Liver (tissue), 9 donors: Measurements from ENCODE around the gene ACACA. TPM values are rescaled to one million over a fixed set of nuclear protein-coding genes. Genes with fewer than 3 reads are reported as not detected.

Source experiments
- DNase-seq: peaks from one replicate; pipeline ENCODE4 v3.0.0-alpha.2; 2017; ENCODE audit warnings: low spot score
- H3K27ac ChIP-seq, 2 donors: one replicate each; pipeline ENCODE4 v1.7.0; 2013; ENCODE audit warnings: inconsistent platforms in 2 of 2, low read length in 2 of 2, control low read depth in 1 of 2, low read depth in 1 of 2, mild to moderate bottlenecking in 1 of 2
- H3K27me3 ChIP-seq, 4 donors: one replicate each; pipeline versions ENCODE4 v1.6.1 to v1.7.0; 2013; ENCODE audit warnings: low read length in 3 of 4, inconsistent platforms in 1 of 4, mild to moderate bottlenecking in 1 of 4, moderate library complexity in 1 of 4; ENCODE audit not compliant: control insufficient read depth in 4 of 4, insufficient read depth in 4 of 4
- H3K36me3 ChIP-seq, 4 donors: one replicate each; pipeline versions ENCODE4 v1.6.1 to v1.7.0; 2013; ENCODE audit warnings: low read length in 3 of 4, mild to moderate bottlenecking in 3 of 4, low read depth in 1 of 4, moderate library complexity in 1 of 4; ENCODE audit not compliant: control insufficient read depth in 4 of 4, insufficient read depth in 3 of 4
- H3K4me1 ChIP-seq, 4 donors: one replicate each; pipeline versions ENCODE4 v1.6.1 to v1.7.0; 2013; ENCODE audit warnings: low read length in 3 of 4, mild to moderate bottlenecking in 3 of 4, moderate library complexity in 1 of 4; ENCODE audit not compliant: control insufficient read depth in 4 of 4, insufficient read depth in 4 of 4
- H3K4me3 ChIP-seq, 3 donors: one replicate each; pipeline versions ENCODE4 v1.6.1 to v1.7.0; 2013; ENCODE audit warnings: low read length in 3 of 3, control low read depth in 1 of 3, low read depth in 1 of 3, mild to moderate bottlenecking in 1 of 3
- H3K9ac ChIP-seq, 2 donors: one replicate each; pipeline ENCODE4 v1.7.0; 2013; ENCODE audit warnings: low read length in 2 of 2, mild to moderate bottlenecking in 2 of 2, moderate library complexity in 2 of 2, control low read depth in 1 of 2, low read depth in 1 of 2
- H3K9me3 ChIP-seq, 4 donors: one replicate each; pipeline versions ENCODE4 v1.6.1 to v1.7.0; 2013; ENCODE audit warnings: low read length in 3 of 4; ENCODE audit not compliant: control insufficient read depth in 4 of 4
- ATF3 ChIP-seq: IDR thresholded peaks from 2 replicates; pipeline ENCODE4 v1.6.1; 2016; ENCODE audit warnings: antibody characterized with exemption
- EGR1 ChIP-seq, 2 donors: IDR thresholded peaks; 2 replicates each; pipeline ENCODE4 v1.6.1; 2016 to 2018; ENCODE audit warnings: antibody characterized with exemption in 2 of 2, low read depth in 2 of 2
- FOXA1 ChIP-seq: IDR thresholded peaks from 2 replicates; pipeline ENCODE4 v1.6.1; 2016; ENCODE audit warnings: antibody characterized with exemption
- FOXA2 ChIP-seq: IDR thresholded peaks from 2 replicates; pipeline ENCODE4 v1.6.1; 2016; ENCODE audit warnings: antibody characterized with exemption
- GABPA ChIP-seq, 2 donors: IDR thresholded peaks in 1 of 2; conservative IDR thresholded peaks in 1 of 2; 2 replicates each; pipeline ENCODE4 v1.6.1; 2016; ENCODE audit warnings: antibody characterized with exemption in 2 of 2, mild to moderate bottlenecking in 1 of 2, moderate library complexity in 1 of 2
- HNF4A ChIP-seq, 2 donors: conservative IDR thresholded peaks; 2 replicates each; pipeline ENCODE4 v1.6.1; 2016; ENCODE audit warnings: antibody characterized with exemption in 2 of 2, mild to moderate bottlenecking in 2 of 2
- HNF4G ChIP-seq: IDR thresholded peaks from 2 replicates; pipeline ENCODE4 v1.6.1; 2016; ENCODE audit warnings: antibody characterized with exemption
- JUND ChIP-seq, 2 donors: IDR thresholded peaks; 2 replicates each; pipeline ENCODE4 v1.6.1; 2016; ENCODE audit warnings: antibody characterized with exemption in 2 of 2
- MAX ChIP-seq: IDR thresholded peaks from 2 replicates; pipeline ENCODE4 v1.6.1; 2016; ENCODE audit warnings: antibody characterized with exemption
- NR2F2 ChIP-seq: IDR thresholded peaks from 2 replicates; pipeline ENCODE4 v1.6.1; 2016; ENCODE audit warnings: antibody characterized with exemption
- RAD21 ChIP-seq, 2 donors: IDR thresholded peaks; 2 replicates each; pipeline ENCODE4 v1.6.1; 2016; ENCODE audit warnings: antibody characterized with exemption in 2 of 2, mild to moderate bottlenecking in 2 of 2
- REST ChIP-seq: IDR thresholded peaks from 2 replicates; pipeline ENCODE4 v1.6.1; 2016; ENCODE audit warnings: antibody characterized with exemption, mild to moderate bottlenecking
- RXRA ChIP-seq, 2 donors: IDR thresholded peaks; 2 replicates each; pipeline ENCODE4 v1.6.1; 2017 to 2018; ENCODE audit warnings: antibody characterized with exemption in 2 of 2, mild to moderate bottlenecking in 1 of 2
- SP1 ChIP-seq: IDR thresholded peaks from 2 replicates; pipeline ENCODE4 v1.6.1; 2018; ENCODE audit warnings: antibody characterized with exemption, mild to moderate bottlenecking
- TAF1 ChIP-seq: conservative IDR thresholded peaks from 2 replicates; pipeline ENCODE4 v1.6.1; 2016; ENCODE audit warnings: antibody characterized with exemption, mild to moderate bottlenecking
- YY1 ChIP-seq: IDR thresholded peaks from 2 replicates; pipeline ENCODE4 v1.6.1; 2016; ENCODE audit warnings: antibody characterized with exemption, mild to moderate bottlenecking
- ZBTB33 ChIP-seq: IDR thresholded peaks from 2 replicates; pipeline ENCODE4 v1.6.1; 2016; ENCODE audit warnings: antibody characterized with exemption
- WGBS: extraction: QIAGEN DNeasy Blood & Tissue Kit; methylation state at CpG from one replicate; pipeline ENCODE4 v1.1.7; 2013; 5-methylcytosine and 5-hydroxymethylcytosine counted together
- polyA plus RNA-seq, 2 donors: library from polyadenylated mRNA; stranded (reverse) in 1 of 2; unstranded in 1 of 2; fragments of 200-250 nt in 1 of 2; fragments of >200 nt in 1 of 2; fragmentation: Nextera tagmentation in 1 of 2; extraction: Ambion mirVana in 1 of 2; gene quantifications; one replicate each; pipeline versions ENCODE4 v1.2.1 to v1.2.3, GENCODE V29; 2013 to 2015
- total RNA-seq, 2 donors: library from RNA; depleted of rRNA; stranded (reverse); fragments of >200 nt; gene quantifications; one replicate each; pipeline ENCODE4 v1.2.3, GENCODE V29; 2014
- TF ChIP-seq, protein P1 (sequence below): fragments of 150-350 bp; IDR thresholded peaks from 2 replicates; pipeline ENCODE4 v1.5.1; 2017; ENCODE audit warnings: improper control_type of control experiment, low read depth, low read length; ENCODE audit not compliant: missing input control
- donor health status: healthy.
- donor health status: healthy.
- donor health status: healthy.
- donor health status: healthy.
- donor health status: healthy.

Gene ACACA
- total and polyA plus RNA-seq, 4 donors: 14.8 to 49.5 (median 31.2) TPM

DNA sequence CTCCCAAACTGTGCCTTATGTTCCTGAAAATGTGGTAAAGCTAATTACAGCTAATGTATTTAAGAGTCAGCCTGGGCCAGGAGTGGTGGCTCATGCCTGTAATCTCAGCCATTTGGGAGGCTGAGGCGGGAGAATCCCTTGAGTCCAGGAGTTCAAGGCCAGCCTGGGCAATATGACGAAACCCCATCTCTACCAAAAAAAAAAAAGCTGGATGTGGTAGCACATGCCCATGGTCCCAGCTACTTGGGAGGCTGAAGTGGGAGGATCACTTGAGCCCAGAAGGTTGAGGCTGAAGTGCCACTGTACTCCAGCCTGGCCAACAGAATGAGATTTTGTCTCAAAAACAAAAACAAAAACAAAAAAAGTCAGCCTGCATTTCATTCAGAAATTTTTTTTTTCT lies 64.0 kb downstream of the ACACA start:
- H3K9ac ChIP-seq: no peak overlapping the region
- H3K4me1 ChIP-seq: no peaks in the 10 kb centered on the region
- H3K9me3 ChIP-seq: no peaks in the 10 kb centered on the region
- no peaks in the 10 kb centered on the region for H3K27me3 ChIP-seq
- no peak overlapping the region for H3K27ac ChIP-seq
- TF ChIP-seq SP1: no peak
- TF ChIP-seq, protein P1, sequence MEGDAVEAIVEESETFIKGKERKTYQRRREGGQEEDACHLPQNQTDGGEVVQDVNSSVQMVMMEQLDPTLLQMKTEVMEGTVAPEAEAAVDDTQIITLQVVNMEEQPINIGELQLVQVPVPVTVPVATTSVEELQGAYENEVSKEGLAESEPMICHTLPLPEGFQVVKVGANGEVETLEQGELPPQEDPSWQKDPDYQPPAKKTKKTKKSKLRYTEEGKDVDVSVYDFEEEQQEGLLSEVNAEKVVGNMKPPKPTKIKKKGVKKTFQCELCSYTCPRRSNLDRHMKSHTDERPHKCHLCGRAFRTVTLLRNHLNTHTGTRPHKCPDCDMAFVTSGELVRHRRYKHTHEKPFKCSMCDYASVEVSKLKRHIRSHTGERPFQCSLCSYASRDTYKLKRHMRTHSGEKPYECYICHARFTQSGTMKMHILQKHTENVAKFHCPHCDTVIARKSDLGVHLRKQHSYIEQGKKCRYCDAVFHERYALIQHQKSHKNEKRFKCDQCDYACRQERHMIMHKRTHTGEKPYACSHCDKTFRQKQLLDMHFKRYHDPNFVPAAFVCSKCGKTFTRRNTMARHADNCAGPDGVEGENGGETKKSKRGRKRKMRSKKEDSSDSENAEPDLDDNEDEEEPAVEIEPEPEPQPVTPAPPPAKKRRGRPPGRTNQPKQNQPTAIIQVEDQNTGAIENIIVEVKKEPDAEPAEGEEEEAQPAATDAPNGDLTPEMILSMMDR: no peak
- TF ChIP-seq FOXA1: no peak
- no peak for TF ChIP-seq RXRA (IDR thresholded peaks at IDR 0.05)
- TF ChIP-seq HNF4A (conservative IDR thresholded peaks at IDR 0.05): no peak
- TF ChIP-seq GABPA (IDR thresholded peaks at IDR 0.05 in 1 of 2, conservative IDR thresholded peaks at IDR 0.05 in 1 of 2): no peak
- no peak for TF ChIP-seq ZBTB33
- TF ChIP-seq FOXA2: no peak
- TF ChIP-seq NR2F2: no peak
- TF ChIP-seq YY1: no peak
- H3K36me3 ChIP-seq: peaks cover 0 to 6% (median 1%) of the 10 kb centered on the region in 4 donors
- WGBS: 63% methylated on average over 2 of the region's 2 CpGs
- no peak for DNase-seq
- no peak overlapping the region for H3K4me3 ChIP-seq

- Histone ChIP-seq H3K4me3 (no peak overlapping the region), H3K36me3 (peaks cover 0 to 12% (median 5%) of the 10 kb centered on the region in 4 donors), H3K4me1 (no peaks in the 10 kb centered on the region), H3K9me3 (no peaks in the 10 kb centered on the region), H3K9ac (no peak overlapping the region), H3K27me3 (no peaks in the 10 kb centered on the region), H3K27ac (no peak overlapping the region)
- no peak for TF ChIP-seq NR2F2
- no peak for TF ChIP-seq SP1
- no peak for TF ChIP-seq EGR1 (IDR thresholded peaks at IDR 0.05; ENCODE audit: low read depth in 2 of 2)
- no peak for TF ChIP-seq MAX
- TF ChIP-seq FOXA1: no peak
- TF ChIP-seq, protein P1: no peak
- no peak for TF ChIP-seq RXRA (IDR thresholded peaks at IDR 0.05)
- TF ChIP-seq RAD21 (IDR thresholded peaks at IDR 0.05): no peak
- TF ChIP-seq FOXA2: no peak
- TF ChIP-seq TAF1: no peak
- no peak for TF ChIP-seq HNF4G
- no peak for TF ChIP-seq YY1
- TF ChIP-seq REST: no peak
- no peak for TF ChIP-seq JUND (IDR thresholded peaks at IDR 0.05)
- no peak for TF ChIP-seq GABPA (IDR thresholded peaks at IDR 0.05 in 1 of 2, conservative IDR thresholded peaks at IDR 0.05 in 1 of 2)
- TF ChIP-seq ATF3: no peak
- WGBS: 80% methylated on average over 2 of the region's 2 CpGs
- no peak for DNase-seq
Observed at GRCh38 chr17:37340804-37341203, 65.8 kb downstream of the ACACA start.
